ENCODE measurements around the gene SERPINB6. TPM values are rescaled to one million over a fixed set of nuclear protein-coding genes. Genes with fewer than 3 reads are reported as not detected.

Gene SERPINB6
- total and polyA plus RNA-seq, 9 of the 15 experiments (the other 6 are each of a cell fraction or from before 2014, with no cell fraction given) = 86.6 to 211 (median 143) TPM

DNA sequence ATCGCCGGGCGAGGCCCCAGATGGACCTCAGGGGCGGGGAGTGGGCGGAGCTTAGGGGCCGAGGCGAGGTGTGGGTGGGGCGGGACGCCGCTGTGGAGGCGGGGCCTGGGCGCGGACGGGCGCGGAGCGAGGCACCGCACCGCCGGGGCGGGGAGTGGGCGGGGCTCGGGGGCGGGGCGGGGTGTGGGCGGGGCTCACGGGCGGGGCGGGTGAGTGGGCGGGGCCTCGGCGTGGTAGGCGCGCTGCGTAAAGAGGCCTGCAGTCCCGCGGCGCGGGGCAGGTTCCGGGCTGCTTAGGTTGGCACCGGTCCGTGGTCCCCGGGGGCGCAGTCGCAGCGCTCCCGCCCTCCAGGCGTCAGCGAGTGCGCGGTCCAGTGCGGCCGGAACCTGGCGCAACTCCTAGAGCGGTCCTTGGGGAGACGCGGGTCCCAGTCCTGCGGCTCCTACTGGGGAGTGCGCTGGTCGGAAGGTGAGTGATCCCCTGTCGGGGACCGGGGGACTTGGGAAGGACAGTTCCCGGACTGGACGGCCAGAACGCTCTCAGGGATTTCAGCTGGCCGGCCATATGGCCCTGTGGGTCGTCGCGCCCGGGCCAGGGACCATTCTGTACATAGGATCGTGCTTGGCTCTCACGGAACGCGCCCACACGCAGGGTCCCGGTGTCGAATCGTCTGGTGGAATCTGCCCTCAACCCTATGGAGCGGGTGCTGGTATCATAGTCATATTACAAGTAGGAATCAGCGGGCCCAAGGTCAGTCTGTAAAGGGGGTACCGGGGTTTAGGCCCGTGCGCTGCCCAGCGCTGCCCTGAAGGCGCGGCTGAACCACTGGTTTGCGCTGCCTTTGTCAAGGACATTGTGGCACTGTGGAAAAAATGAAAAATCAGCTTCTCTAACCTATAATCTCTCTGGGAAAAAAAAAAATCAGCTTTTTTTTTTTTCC, 28.5 kb upstream of the SERPINB6 start, which contains the start of gene NQO2 (continued):
- TF ChIP-seq SNAPC5 (CRISPR knock-in tag; IDR thresholded peaks at IDR 0.05) (no peak), SLC30A9 (CRISPR knock-in tag; IDR thresholded peaks at IDR 0.05) (no peak), GABPA (tag; conservative IDR thresholded peaks at IDR 0.05; ENCODE audit: low read depth) (no peak; the same call in 1 of the 2 replicates), BACH1 (tag; IDR thresholded peaks at IDR 0.05) (no peak), NONO (IDR thresholded peaks at IDR 0.05; ENCODE audit: low read depth in 2 of 2, low read length in 1 of 2) (peak in 1 of 2 experiments; percentile 90; a peak in 2 of 4 replicates), SMARCA5 (IDR thresholded peaks at IDR 0.05) (no peak), ZNF778 (CRISPR knock-in tag; IDR thresholded peaks at IDR 0.05) (no peak)
- TF ChIP-seq, protein P1, sequence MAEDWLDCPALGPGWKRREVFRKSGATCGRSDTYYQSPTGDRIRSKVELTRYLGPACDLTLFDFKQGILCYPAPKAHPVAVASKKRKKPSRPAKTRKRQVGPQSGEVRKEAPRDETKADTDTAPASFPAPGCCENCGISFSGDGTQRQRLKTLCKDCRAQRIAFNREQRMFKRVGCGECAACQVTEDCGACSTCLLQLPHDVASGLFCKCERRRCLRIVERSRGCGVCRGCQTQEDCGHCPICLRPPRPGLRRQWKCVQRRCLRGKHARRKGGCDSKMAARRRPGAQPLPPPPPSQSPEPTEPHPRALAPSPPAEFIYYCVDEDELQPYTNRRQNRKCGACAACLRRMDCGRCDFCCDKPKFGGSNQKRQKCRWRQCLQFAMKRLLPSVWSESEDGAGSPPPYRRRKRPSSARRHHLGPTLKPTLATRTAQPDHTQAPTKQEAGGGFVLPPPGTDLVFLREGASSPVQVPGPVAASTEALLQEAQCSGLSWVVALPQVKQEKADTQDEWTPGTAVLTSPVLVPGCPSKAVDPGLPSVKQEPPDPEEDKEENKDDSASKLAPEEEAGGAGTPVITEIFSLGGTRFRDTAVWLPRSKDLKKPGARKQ (CRISPR knock-in tag; IDR thresholded peaks at IDR 0.05) = no peak
- TF ChIP-seq, protein P2, sequence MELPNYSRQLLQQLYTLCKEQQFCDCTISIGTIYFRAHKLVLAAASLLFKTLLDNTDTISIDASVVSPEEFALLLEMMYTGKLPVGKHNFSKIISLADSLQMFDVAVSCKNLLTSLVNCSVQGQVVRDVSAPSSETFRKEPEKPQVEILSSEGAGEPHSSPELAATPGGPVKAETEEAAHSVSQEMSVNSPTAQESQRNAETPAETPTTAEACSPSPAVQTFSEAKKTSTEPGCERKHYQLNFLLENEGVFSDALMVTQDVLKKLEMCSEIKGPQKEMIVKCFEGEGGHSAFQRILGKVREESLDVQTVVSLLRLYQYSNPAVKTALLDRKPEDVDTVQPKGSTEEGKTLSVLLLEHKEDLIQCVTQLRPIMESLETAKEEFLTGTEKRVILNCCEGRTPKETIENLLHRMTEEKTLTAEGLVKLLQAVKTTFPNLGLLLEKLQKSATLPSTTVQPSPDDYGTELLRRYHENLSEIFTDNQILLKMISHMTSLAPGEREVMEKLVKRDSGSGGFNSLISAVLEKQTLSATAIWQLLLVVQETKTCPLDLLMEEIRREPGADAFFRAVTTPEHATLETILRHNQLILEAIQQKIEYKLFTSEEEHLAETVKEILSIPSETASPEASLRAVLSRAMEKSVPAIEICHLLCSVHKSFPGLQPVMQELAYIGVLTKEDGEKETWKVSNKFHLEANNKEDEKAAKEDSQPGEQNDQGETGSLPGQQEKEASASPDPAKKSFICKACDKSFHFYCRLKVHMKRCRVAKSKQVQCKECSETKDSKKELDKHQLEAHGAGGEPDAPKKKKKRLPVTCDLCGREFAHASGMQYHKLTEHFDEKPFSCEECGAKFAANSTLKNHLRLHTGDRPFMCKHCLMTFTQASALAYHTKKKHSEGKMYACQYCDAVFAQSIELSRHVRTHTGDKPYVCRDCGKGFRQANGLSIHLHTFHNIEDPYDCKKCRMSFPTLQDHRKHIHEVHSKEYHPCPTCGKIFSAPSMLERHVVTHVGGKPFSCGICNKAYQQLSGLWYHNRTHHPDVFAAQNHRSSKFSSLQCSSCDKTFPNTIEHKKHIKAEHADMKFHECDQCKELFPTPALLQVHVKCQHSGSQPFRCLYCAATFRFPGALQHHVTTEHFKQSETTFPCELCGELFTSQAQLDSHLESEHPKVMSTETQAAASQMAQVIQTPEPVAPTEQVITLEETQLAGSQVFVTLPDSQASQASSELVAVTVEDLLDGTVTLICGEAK (IDR thresholded peaks at IDR 0.05) = no peak
- TF ChIP-seq, protein P2 (CRISPR knock-in tag; IDR thresholded peaks at IDR 0.05) = no peak
- TF ChIP-seq, protein P3, sequence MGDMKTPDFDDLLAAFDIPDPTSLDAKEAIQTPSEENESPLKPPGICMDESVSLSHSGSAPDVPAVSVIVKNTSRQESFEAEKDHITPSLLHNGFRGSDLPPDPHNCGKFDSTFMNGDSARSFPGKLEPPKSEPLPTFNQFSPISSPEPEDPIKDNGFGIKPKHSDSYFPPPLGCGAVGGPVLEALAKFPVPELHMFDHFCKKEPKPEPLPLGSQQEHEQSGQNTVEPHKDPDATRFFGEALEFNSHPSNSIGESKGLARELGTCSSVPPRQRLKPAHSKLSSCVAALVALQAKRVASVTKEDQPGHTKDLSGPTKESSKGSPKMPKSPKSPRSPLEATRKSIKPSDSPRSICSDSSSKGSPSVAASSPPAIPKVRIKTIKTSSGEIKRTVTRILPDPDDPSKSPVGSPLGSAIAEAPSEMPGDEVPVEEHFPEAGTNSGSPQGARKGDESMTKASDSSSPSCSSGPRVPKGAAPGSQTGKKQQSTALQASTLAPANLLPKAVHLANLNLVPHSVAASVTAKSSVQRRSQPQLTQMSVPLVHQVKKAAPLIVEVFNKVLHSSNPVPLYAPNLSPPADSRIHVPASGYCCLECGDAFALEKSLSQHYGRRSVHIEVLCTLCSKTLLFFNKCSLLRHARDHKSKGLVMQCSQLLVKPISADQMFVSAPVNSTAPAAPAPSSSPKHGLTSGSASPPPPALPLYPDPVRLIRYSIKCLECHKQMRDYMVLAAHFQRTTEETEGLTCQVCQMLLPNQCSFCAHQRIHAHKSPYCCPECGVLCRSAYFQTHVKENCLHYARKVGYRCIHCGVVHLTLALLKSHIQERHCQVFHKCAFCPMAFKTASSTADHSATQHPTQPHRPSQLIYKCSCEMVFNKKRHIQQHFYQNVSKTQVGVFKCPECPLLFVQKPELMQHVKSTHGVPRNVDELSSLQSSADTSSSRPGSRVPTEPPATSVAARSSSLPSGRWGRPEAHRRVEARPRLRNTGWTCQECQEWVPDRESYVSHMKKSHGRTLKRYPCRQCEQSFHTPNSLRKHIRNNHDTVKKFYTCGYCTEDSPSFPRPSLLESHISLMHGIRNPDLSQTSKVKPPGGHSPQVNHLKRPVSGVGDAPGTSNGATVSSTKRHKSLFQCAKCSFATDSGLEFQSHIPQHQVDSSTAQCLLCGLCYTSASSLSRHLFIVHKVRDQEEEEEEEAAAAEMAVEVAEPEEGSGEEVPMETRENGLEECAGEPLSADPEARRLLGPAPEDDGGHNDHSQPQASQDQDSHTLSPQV (IDR thresholded peaks at IDR 0.05) = peak; percentile 27; the same call in 1 of the 2 replicates

Data from K562 (cell line).